Measurements from ENCODE around the gene COL27A1. TPM values are rescaled to one million over a fixed set of nuclear protein-coding genes. Genes with fewer than 3 reads are reported as not detected.

COL27A1 gene
- total RNA-seq, 1 experiment from 2014 or later = 37.0 TPM

DNA sequence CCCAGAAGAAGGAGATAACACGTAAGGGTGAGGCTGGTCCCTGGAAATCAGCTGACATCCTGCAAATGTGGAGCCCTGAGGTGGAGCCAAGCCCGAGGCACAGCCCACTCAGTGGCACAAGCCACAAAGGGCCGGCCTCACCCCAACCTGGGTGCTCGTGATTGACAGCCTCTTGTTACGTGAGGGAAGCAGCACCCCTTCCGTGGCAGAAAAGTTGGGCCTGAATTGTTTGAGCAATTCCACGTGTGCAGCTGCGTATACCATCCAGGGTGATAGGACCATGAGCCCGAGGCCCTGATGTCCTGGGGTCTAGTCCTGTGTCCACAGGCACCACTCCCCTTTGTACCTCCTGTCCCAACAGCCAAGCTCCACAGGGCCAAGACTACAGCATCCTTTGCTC, 179.2 kb downstream of the COL27A1 start:
- no peak for DNase-seq (ENCODE audit: low spot score)
- no peak overlapping the region for H3K27ac ChIP-seq (ENCODE audit: low read depth, low read length, poor library complexity, severe bottlenecking)
- H3K9me3 ChIP-seq (ENCODE audit: low read depth, low read length, poor library complexity, severe bottlenecking) = no peaks in the 10 kb centered on the region
- ChIA-PET CTCF (no interaction called here), POLR2A (ENCODE audit: low non-redundant PET) (no interaction called here)
- H3K27me3 ChIP-seq (replicated peaks; ENCODE audit: insufficient read depth, low read depth, low read length, poor library complexity) = no peaks in the 10 kb centered on the region
- BruUV-seq (replicated peaks) = no TSS peak
- H3K4me1 ChIP-seq (ENCODE audit: insufficient read depth, low read length, poor library complexity, severe bottlenecking) = no peaks in the 10 kb centered on the region
- H3K4me3 ChIP-seq (ENCODE audit: low read depth, low read length, poor library complexity, severe bottlenecking) = no peak overlapping the region
- peaks cover 7% of the 10 kb centered on the region for H3K36me3 ChIP-seq (ENCODE audit: insufficient read depth, low read length, poor library complexity, severe bottlenecking)
- intact Hi-C loops (cut with micrococcal nuclease; ENCODE audit: unreplicated experiment) = no loop called here
- no peak for TF ChIP-seq EZH2 (IDR thresholded peaks at IDR 0.05; ENCODE audit: borderline replicate concordance, low read depth, low read length, poor library complexity, severe bottlenecking)
- TF ChIP-seq, protein P1, sequence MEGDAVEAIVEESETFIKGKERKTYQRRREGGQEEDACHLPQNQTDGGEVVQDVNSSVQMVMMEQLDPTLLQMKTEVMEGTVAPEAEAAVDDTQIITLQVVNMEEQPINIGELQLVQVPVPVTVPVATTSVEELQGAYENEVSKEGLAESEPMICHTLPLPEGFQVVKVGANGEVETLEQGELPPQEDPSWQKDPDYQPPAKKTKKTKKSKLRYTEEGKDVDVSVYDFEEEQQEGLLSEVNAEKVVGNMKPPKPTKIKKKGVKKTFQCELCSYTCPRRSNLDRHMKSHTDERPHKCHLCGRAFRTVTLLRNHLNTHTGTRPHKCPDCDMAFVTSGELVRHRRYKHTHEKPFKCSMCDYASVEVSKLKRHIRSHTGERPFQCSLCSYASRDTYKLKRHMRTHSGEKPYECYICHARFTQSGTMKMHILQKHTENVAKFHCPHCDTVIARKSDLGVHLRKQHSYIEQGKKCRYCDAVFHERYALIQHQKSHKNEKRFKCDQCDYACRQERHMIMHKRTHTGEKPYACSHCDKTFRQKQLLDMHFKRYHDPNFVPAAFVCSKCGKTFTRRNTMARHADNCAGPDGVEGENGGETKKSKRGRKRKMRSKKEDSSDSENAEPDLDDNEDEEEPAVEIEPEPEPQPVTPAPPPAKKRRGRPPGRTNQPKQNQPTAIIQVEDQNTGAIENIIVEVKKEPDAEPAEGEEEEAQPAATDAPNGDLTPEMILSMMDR (conservative IDR thresholded peaks at IDR 0.05; ENCODE audit: low read depth, low read length) = no peak

DNA sequence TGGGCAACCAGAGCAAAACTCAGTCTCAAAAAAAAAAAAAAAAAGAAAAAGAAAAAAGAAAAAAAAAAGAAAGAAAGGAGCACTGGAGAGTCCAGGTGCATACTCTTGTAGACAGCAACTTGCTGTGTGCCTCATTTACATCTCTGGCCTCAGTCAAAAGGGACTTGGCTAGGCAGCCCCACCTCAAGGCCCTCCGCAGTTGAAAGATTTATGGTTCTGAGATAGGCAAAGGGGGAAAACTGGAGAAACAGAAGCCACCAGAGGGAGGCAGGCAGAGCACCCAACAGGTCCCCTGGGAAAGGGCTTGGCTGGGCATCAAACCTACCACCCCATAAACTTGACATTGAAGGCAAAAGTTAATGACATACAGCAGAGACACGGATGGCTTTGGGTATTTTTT, 180.4 kb downstream of the COL27A1 start:
- Histone ChIP-seq H3K27me3 (replicated peaks; ENCODE audit: insufficient read depth, low read depth, low read length, poor library complexity) (no peaks in the 10 kb centered on the region), H3K27ac (ENCODE audit: low read depth, low read length, poor library complexity, severe bottlenecking) (no peak overlapping the region), H3K9me3 (ENCODE audit: low read depth, low read length, poor library complexity, severe bottlenecking) (no peaks in the 10 kb centered on the region), H3K36me3 (ENCODE audit: insufficient read depth, low read length, poor library complexity, severe bottlenecking) (peaks cover 12% of the 10 kb centered on the region), H3K4me1 (ENCODE audit: insufficient read depth, low read length, poor library complexity, severe bottlenecking) (no peaks in the 10 kb centered on the region), H3K4me3 (ENCODE audit: low read depth, low read length, poor library complexity, severe bottlenecking) (no peak overlapping the region)
- intact Hi-C loops (cut with micrococcal nuclease; ENCODE audit: unreplicated experiment) = no loop called here
- ChIA-PET POLR2A (ENCODE audit: low non-redundant PET) (no interaction called here), CTCF (no interaction called here)
- TF ChIP-seq, protein P1 (conservative IDR thresholded peaks at IDR 0.05; ENCODE audit: low read depth, low read length) = no peak
- TF ChIP-seq EZH2 (IDR thresholded peaks at IDR 0.05; ENCODE audit: borderline replicate concordance, low read depth, low read length, poor library complexity, severe bottlenecking) = no peak
- no TSS peak for BruUV-seq (replicated peaks)
- no peak for DNase-seq (ENCODE audit: low spot score)

DNA sequence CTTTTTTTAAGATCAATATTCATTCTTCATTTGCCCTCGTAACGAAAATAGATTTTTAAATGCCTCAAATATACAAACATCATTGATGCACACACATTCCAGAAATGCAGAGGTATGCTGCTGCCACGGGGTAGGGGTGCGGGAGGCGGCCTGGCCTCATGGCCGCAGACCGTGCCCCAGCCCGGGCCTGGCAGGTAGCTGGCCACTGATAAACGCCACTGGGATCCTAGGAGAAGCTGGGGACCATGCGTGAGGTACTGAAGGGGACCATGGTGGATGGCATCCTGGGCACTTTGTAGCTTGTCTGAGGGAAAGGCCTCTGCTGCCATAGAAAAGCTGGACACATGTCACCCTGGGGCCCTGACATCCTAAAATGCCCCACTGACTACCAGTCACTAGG, 180.8 kb downstream of the COL27A1 start:
- BruUV-seq (replicated peaks) = no TSS peak

More for the DNA sequence above, 180.8 kb downstream of the COL27A1 start:
- TF ChIP-seq, protein P1 (conservative IDR thresholded peaks at IDR 0.05; ENCODE audit: low read depth, low read length) = no peak
- TF ChIP-seq EZH2 (IDR thresholded peaks at IDR 0.05; ENCODE audit: borderline replicate concordance, low read depth, low read length, poor library complexity, severe bottlenecking) = no peak
- Histone ChIP-seq H3K27ac (ENCODE audit: low read depth, low read length, poor library complexity, severe bottlenecking) (no peak overlapping the region), H3K4me3 (ENCODE audit: low read depth, low read length, poor library complexity, severe bottlenecking) (no peak overlapping the region), H3K27me3 (replicated peaks; ENCODE audit: insufficient read depth, low read depth, low read length, poor library complexity) (no peaks in the 10 kb centered on the region), H3K9me3 (ENCODE audit: low read depth, low read length, poor library complexity, severe bottlenecking) (no peaks in the 10 kb centered on the region), H3K36me3 (ENCODE audit: insufficient read depth, low read length, poor library complexity, severe bottlenecking) (peaks cover 14% of the 10 kb centered on the region), H3K4me1 (ENCODE audit: insufficient read depth, low read length, poor library complexity, severe bottlenecking) (no peaks in the 10 kb centered on the region)
- intact Hi-C loops (cut with micrococcal nuclease; ENCODE audit: unreplicated experiment) = no loop called here
- ChIA-PET CTCF (no interaction called here), POLR2A (ENCODE audit: low non-redundant PET) (no interaction called here)
- no peak for DNase-seq (ENCODE audit: low spot score)

Measured in A673 (cell line).